ENCODE data around the gene IL18R1.

IL18R1 gene

DNA sequence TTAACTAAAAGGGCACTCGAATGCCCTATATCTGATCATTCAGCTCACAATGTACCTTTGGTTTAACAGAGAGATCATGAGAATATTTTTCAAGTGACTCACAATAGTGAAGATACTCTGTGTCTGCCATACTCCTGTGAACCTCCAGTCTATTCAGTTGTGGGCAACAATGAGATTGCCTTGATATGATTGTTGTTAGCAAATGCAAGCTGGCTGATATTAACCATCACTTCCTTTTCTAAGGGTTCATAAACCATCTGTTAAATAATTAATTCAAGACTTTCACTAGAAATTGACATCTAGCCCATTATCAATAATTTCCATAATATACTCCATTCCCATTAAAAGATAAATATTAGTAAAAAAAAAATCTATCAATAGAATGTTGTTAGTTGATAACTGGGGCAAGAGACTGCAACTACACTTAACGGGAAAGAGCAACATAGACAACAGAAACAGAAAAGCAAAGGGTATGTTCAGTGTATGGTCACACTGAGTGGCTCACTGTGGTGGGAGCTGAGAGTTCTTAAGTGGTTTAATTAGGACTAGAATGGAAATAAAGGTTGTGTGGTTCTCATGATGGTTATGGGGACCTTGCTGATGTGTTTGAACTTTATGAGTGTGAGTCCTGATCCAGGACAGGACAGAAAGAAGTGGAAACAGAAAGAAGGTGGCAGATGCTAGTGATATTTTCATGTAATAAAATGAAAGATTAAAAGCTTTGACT, 79.2 kb downstream of the IL18R1 start:
- DNase-seq, result no peak

DNA sequence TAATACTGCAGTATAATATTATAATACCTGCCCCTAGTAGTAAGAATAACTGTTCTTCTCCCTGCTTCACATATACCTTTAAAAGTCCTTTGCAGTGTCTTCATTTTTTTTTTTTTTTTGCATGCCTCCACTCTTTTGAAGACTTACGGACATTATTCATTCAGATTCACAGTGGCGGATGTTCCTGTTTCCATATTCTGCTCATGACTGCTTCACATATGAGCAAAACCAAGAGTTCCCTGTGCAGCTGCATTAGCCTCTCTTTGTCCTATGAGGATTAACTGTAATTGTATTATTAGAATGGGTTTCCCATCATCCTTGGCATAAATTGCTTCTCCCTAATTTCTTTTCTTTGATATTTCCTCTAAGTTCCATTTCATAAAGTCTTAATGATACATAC, 80.1 kb downstream of the IL18R1 start:
- no peak for DNase-seq

GRCh38 chr2:102436323-102436722, 80.7 kb downstream of the IL18R1 start:
- DNase-seq, result peak in 1 of 2 donors; percentile 30

DNA sequence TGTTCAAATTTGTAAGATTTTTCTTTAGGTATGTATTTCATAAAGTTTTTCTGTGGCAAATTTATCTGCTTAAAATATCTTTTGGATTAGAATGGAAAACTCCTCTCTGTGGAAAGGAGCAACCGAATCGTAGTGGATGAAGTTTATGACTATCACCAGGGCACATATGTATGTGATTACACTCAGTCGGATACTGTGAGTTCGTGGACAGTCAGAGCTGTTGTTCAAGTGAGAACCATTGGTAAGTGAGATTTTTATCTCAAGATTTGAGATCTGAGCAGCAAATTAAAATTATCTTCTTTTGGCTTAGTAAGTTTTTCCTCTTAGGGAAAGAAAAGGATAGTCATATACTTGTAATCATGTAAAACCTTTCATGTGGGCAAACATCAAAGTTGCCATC, 81.5 kb downstream of the IL18R1 start:
- no peak for DNase-seq

- no peak for DNase-seq
Measured at GRCh38 chr2:102438111-102438510, 82.5 kb downstream of the IL18R1 start.

DNA sequence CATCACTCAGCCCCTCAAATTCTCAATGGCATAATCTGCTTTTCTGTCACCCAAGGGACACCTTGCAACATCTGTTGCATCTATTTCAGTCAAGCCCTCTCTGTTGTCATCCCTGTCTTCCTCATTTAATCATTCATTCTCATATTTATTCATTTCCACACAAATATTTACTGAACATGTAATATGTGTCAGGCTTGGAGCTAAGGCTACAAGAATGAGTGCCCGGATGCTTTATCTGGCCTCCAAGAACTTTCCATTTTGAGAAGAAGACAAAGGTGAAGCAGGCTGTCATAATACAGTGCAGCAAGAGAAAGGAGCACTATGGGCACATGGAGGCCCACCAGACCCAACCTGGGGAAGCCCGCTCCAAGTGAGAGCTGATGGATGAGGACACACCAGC, 83.0 kb downstream of the IL18R1 start:
- no peak for DNase-seq

DNA sequence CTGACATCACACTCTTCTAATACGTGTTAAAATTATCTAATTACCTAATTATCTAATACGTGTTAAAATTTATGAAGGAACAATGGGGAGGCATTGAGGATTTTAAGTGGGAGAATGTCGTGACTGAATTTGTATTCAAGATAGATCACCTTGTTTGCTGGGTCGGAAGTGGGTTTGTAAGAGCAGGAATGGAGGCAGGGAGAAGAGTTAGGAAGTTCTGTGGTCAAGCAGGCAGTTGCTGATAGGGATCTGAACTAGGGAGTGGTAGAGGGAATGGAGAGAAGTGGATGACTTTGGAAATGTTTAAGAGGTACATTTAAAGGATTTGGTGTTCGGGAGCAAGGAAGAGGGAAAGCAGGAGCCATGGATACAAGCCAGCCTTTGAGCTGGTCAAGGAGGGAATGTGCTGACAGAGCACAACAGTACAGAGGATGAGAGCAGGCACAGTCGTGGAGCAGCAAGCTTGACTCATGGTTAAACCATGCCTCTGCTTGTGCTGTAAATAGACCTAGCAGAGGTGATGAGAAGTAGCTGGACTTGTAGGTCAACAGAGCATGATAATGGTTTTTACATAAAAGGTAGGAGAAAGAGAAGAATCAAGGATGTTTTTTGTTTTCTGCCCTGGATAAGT, 83.6 kb downstream of the IL18R1 start:
- DNase-seq, result no peak

GRCh38 chr2:102442967-102443828, 87.6 kb downstream of the IL18R1 start:
- peak; percentile 35 to 69 for DNase-seq

GRCh38 chr2:102444233-102444632, 88.6 kb downstream of the IL18R1 start:
- no peak for DNase-seq

DNA sequence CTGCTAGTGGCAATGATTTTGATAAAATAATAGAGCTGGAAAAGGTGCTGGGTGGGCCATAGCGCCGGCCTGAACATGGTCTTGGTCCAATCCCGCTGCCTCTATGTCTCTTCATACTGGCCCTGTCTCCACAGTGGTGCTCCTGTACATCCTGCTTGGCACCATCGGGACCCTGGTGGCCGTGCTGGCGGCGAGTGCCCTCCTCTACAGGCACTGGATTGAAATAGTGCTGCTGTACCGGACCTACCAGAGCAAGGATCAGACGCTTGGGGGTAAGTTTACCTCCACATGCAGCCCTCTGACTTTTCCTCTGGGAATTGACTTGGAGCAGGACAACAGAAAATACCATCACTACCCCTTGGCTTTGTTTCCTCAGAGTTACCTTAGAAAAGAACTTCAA, 91.3 kb downstream of the IL18R1 start:
- no peak for DNase-seq

Data from CD4-positive, alpha-beta T cell treated with Interleukin-4 for 1 hour (primary cell).